HG03135 (cell line): ENCODE data around the gene TMPRSS5.
"Not testable (repeated sequence)": the region's sequence is repeated elsewhere in the genome, so short reads cannot be mapped to it uniquely, and the experiment has no call there.

ENCODE experiments used
- ATAC-seq: cut with Tn5 transposase; IDR thresholded peaks from one replicate; pipeline ENCODE4 v1.9.1; 2021; ENCODE audit warnings: mild to moderate bottlenecking, moderate library complexity; ENCODE audit not compliant: unreplicated experiment

TMPRSS5 gene

DNA sequence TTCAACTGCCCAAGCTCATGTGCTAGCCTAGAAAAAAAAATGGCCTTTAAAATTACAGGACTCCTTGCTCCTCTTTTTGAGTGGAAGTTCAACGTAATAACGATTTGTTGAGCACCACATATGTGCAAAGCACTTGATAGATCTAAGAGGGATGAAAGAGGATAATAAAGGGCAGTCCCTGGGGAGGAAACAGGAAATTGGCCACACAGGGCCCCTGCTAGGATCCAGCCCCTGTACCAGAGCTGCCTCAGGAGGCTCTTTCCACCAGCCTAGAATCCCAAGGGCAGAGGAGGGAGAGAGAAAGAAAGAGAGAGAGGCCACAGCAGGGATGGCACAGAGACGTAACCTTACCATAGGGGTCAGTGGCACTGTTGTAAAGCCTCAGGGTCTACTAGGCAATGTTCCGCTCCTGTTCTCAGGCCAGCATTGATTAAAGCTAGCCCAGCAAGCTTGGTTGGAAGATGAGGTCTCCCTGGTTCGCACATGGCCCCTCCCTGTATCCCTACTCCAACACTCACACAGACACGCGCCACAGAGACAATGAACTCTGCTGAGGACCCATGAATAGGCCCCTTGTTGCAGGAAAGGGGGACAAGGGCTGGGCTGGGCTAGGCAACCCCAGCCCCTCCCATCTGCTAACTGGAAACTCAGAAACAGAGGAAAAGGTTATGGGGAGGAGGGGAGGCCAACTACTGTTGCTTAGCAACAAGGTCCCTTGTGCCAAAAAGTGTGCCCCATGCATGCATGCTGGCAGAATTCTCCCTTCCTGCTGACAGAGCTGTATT, at the start of gene TMPRSS5:
TMPRSS5 (minus strand) TSS at position 438 of the 785 bp plus-strand sequence; CDS start at position 354, 84 bp downstream.
- no peak for ATAC-seq

GRCh38 chr11:113752932-113753331, 46.8 kb upstream of the TMPRSS5 start:
- no peak for ATAC-seq

- ATAC-seq, result no peak
These were observed 30.2 kb upstream of the TMPRSS5 start for GRCh38 chr11:113736323-113736722.

DNA sequence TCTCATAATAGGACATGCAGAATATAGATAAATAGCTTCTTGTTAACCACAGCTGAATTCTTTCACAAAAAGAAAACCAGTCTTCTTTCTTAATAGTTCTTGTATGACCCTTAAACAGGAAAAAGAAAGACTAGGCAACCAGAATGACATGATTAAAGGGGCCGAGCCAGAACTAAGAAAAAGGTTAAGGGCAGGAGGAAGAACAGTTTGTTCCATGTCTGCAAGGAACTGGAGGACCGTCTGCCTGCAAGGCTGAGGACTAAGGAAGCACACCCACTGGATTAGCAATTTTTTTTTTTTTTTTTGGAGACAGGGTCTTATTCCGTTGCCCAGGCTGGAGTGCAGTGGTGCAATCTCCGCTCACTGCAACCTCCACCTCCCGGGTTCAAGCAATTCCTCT, 26.0 kb upstream of the TMPRSS5 start:
- ATAC-seq, result no peak

DNA sequence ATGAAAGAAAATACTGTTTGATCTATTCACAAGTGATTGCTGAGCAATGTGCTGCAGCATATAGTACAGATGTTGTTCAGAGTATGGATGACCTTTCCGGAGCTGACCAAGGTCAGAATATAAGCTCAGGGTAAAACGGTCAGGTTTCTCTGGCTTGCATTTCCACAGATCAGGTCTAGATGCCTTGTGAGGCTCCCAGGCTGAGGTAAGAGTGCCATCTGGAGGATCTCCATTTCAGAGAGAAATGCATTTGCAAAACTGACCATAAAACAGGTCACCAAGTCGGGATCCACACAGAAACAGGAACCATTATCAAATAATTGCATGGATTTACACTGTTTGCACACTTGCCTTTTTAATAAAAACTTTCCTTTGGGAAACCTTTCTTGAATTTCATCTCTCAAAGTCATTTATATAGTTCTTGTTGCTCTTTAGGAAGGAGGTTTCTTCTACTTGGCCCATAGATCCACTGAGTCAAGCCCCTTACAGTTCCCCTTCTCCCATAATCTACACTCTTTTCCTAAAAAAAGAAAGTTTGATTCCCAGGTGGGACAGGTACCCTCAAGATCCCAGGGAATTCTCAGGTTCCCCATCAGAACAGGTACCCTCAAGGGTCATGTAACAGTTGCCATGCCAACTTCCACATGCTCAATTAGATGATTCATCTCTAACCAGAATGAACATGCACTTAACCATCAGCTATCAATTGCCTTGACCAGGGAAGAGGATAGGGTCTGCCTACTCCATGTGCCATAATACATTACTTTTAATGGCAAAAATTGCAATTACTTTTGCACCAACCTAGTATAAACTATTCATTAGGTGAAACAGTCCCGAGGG, 25.0 kb upstream of the TMPRSS5 start:
- ATAC-seq, result no peak

DNA sequence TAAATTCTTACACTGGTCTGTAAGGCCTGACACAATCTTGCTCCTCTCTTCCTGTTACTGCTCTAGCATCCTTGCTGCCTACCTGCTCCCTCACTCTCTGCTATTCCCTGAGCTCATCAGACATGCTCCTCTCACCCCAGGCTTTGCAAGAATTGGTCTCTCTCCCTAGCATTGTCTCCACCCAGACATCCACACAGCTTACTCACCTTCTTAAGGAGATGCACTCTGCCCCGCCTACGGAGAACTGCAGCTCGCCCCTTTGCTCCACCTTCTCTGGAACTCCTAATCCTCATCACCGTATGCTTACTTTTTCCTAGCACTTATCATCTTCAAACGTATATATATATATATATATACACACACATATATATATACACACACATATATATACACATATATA, 23.3 kb upstream of the TMPRSS5 start:
- no peak for ATAC-seq

GRCh38 chr11:113728814-113729213, 22.7 kb upstream of the TMPRSS5 start:
- ATAC-seq, result no peak

GRCh38 chr11:113725913-113726312, 19.8 kb upstream of the TMPRSS5 start:
- ATAC-seq, result no peak

DNA sequence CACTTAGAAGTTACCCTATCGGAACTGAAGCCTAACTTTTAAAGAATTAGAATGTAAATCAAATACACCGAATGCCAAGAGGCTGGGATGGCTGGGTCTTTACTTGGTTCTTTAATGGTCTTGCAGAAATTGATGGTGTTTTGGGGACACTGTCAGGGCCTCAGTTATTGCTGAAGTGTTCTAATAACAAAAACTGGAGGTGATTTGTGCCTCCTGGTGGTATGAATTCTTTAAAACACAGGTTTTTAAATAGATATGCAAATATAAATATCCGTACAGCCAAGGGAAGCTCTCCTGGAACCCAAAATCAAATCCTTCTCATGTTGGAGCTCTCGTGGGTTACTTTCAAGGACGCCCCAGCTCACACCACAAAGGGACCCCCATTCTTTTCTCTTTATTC, 19.3 kb upstream of the TMPRSS5 start:
- ATAC-seq, result no peak

DNA sequence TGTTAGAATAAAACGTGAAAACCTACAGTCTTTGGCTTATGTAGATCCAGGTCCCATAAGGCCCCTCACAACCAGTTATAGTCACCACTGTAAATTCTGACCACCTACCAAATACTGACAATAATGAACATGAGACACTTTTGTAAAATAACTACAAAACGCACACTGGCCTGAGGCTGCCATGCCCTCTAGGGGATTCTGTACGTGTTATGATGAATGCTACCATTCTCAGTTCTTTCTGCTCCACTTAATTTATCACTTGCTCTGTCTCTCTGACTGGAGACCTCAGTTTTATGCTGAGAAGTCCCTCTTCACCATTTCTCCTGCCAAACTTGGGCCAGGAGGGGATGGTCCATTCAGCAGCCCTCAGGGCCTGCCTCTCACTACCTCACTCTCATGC, 18.7 kb upstream of the TMPRSS5 start:
- no peak for ATAC-seq

DNA sequence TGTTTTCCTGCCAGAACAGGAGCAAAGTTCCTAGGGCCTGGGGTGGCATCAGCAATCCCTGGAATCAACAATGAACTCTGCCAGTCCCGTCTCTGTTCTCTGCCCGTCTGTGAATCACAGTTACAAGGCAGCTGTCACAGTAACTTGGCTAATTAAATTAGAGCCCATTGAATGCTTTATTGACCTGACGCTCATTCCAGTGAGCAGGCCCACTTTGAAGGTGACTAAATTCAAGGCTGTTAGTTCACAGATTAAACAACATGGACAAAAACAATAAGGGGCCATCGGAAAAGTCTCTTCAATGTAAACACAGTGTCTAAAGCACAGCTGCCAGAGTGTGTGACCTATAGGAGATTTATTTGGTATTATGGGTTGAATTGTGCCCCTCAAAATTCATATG, 17.7 kb upstream of the TMPRSS5 start:
- ATAC-seq, result no peak

DNA sequence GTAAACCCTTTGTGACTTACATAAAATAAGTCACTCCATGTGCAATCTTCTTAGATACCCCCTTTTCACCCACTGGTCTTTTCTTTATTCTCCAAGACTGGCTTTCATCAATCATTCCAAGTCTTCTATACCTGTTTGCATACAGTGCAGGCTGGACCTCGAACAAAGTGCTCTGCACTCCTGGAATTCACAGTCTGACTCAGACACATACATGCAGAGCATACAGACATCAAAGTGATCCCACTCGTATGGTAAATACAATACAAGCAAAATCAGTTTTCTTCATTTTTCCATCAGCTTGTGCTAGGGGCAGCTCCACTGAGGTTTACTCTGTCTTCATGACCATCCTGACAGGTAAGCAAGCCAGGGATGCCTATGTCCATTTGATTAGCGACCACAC, 16.8 kb upstream of the TMPRSS5 start:
- no peak for ATAC-seq

- no peak for ATAC-seq
These were observed 16.1 kb upstream of the TMPRSS5 start for GRCh38 chr11:113722221-113722620.

- ATAC-seq, result no peak
These were observed 15.5 kb upstream of the TMPRSS5 start for GRCh38 chr11:113721462-113722066.

- ATAC-seq, result not testable (repeated sequence)
These were observed 14.4 kb upstream of the TMPRSS5 start for GRCh38 chr11:113720478-113720877.

GRCh38 chr11:113715882-113716625, 9.9 kb upstream of the TMPRSS5 start:
- ATAC-seq, result no peak

- ATAC-seq, result no peak
These were observed 9.2 kb upstream of the TMPRSS5 start for GRCh38 chr11:113715273-113715672.

- ATAC-seq, result no peak
These were observed 4.9 kb upstream of the TMPRSS5 start for GRCh38 chr11:113710989-113711388.

GRCh38 chr11:113703551-113703950, 2.6 kb downstream of the TMPRSS5 start:
- not testable (repeated sequence) for ATAC-seq

DNA sequence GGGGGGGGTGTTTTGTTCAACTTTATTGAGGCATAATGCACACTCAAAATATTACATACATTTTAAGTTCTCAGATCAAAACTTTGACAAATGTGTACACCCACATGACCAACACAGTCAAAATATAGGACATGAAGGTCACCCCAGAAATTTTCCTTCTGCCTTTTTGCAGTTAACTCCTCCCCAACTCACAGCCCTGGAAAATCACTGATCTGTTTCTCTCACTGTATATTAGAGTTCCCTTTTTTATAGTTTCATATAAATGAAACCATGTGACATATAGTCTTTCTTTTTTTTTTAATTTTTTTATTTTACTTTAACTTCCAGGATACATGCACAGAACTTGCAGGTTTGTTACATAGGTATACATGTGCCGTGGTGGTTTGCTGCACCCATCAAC, 4.6 kb downstream of the TMPRSS5 start:
- ATAC-seq, result no peak

DNA sequence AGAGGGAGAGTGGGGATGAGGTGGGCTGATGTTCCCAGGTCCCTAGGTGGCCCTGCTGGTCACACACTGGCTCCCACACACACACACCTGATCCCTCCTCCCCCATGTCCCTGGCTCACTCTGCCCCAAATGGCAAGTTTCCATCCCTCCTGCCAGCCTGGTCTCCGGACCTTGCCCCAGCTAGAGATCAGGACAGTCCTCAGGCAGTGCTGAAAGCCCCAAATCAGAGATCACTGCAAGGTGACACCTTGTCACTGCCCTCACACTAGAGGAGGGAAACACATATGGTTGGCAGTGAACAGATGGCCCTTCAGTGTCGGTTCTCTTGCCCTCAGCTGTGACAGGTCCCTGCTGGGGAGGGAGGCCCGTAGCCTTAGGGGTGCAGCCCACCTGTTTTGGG, 7.6 kb downstream of the TMPRSS5 start:
- no peak for ATAC-seq
